Tibial nerve (tissue), 4 donors: ENCODE data around the gene PSME1. TPM values are rescaled to one million over a fixed set of nuclear protein-coding genes. Genes with fewer than 3 reads are reported as not detected.

Source experiments
- DNase-seq, 2 donors: peaks; one replicate each; pipeline ENCODE4 v3.0.0-alpha.2; 2019; ENCODE audit warnings: low spot score in 2 of 2
- H3K27ac ChIP-seq, 4 donors: fragments of 200-600 bp; sonication (generic) in 3 of 4; one replicate each; pipeline ENCODE4 v1.5.1; 2017 to 2019; ENCODE audit warnings: mild to moderate bottlenecking in 1 of 4
- H3K27me3 ChIP-seq, 2 donors: fragments of 200-600 bp; sonication (generic) in 1 of 2; one replicate each; pipeline versions ENCODE4 v1.5.1 to v1.6.0; 2017 to 2019
- H3K36me3 ChIP-seq, 3 donors: fragments of 200-600 bp; sonication (generic); one replicate each; pipeline ENCODE4 v1.5.1; 2018 to 2019
- H3K4me1 ChIP-seq, 4 donors: fragments of 200-600 bp; sonication (generic) in 3 of 4; one replicate each; pipeline ENCODE4 v1.5.1; 2017 to 2019
- H3K4me3 ChIP-seq, 4 donors: fragments of 200-600 bp; sonication (generic) in 3 of 4; one replicate each; pipeline ENCODE4 v1.5.1; 2017 to 2019; ENCODE audit warnings: mild to moderate bottlenecking in 1 of 4, moderate library complexity in 1 of 4
- H3K9me3 ChIP-seq, 4 donors: fragments of 200-600 bp; sonication (generic) in 3 of 4; one replicate each; pipeline ENCODE4 v1.5.1; 2017 to 2019
- EP300 ChIP-seq, 2 donors: sonication (generic); formaldehyde crosslinking; IDR thresholded peaks; one replicate each; pipeline ENCODE4 v1.6.1; 2017; ENCODE audit warnings: antibody characterized with exemption in 2 of 2, mild to moderate bottlenecking in 1 of 2
- POLR2A ChIP-seq, 2 donors: fragments of 450-650 bp; IDR thresholded peaks; one replicate each; pipeline ENCODE4 v1.6.1; 2017; ENCODE audit warnings: antibody characterized with exemption in 2 of 2, mild to moderate bottlenecking in 2 of 2, moderate library complexity in 2 of 2
- WGBS, 2 donors: methylation state at CpG; one replicate each; pipeline ENCODE4 v1.1.5; 2018; 5-methylcytosine and 5-hydroxymethylcytosine counted together
- total RNA-seq, 4 donors: library from RNA; depleted of rRNA; stranded (reverse); fragments of >200 nt; gene quantifications; one replicate each; pipeline ENCODE4 v1.1.0, GENCODE V29; 2016
- TF ChIP-seq, protein P1 (sequence below), 5 experiments: fragments of 200-600 bp in 3 of 5; fragments of 450-650 bp in 2 of 5; sonication (generic) in 3 of 5; IDR thresholded peaks; one replicate each; pipeline ENCODE4 v1.5.1; 2016 to 2019; ENCODE audit warnings: antibody characterized with exemption in 5 of 5, mild to moderate bottlenecking in 3 of 5, moderate library complexity in 2 of 5

PSME1 gene
- total RNA-seq, 4 donors from 2014 or later, result 96.9 to 130 (median 110) TPM

DNA sequence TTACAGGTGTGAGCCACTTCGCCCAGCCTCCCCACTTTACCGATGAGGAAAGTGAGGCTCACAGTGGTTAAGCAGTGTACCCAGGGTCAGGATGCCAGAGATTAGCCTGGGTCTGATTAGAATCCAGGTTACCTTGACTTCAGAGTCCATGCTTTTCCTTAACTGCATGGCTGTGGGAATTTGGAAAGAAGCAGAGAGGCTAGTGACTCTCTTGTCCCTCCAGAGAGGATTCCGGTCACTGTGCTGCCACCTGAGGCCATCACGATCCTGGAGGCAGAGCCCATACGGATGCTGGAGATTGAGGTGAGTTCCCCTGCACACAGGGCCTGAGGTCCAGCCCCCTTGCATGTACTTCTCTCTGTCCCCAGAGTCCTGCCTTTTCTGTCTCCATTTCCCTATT, 40.6 kb downstream of the PSME1 start:
- H3K4me1 ChIP-seq, result peaks cover 0 to 24% (median 6%) of the 10 kb centered on the region in 4 donors
- H3K27ac ChIP-seq, result peak overlapping the region in 1 of 4 donors; percentile 72
- WGBS, 2 donors, result 94 to 95% methylated on average over 5 of the region's 5 CpGs
- H3K4me3 ChIP-seq, result no peak overlapping the region
- TF ChIP-seq POLR2A (IDR thresholded peaks at IDR 0.05), result no peak
- TF ChIP-seq, protein P1, sequence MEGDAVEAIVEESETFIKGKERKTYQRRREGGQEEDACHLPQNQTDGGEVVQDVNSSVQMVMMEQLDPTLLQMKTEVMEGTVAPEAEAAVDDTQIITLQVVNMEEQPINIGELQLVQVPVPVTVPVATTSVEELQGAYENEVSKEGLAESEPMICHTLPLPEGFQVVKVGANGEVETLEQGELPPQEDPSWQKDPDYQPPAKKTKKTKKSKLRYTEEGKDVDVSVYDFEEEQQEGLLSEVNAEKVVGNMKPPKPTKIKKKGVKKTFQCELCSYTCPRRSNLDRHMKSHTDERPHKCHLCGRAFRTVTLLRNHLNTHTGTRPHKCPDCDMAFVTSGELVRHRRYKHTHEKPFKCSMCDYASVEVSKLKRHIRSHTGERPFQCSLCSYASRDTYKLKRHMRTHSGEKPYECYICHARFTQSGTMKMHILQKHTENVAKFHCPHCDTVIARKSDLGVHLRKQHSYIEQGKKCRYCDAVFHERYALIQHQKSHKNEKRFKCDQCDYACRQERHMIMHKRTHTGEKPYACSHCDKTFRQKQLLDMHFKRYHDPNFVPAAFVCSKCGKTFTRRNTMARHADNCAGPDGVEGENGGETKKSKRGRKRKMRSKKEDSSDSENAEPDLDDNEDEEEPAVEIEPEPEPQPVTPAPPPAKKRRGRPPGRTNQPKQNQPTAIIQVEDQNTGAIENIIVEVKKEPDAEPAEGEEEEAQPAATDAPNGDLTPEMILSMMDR (IDR thresholded peaks at IDR 0.05), result no peak
- TF ChIP-seq EP300 (IDR thresholded peaks at IDR 0.05), result no peak
- H3K36me3 ChIP-seq, result peaks cover 0 to 86% (median 0%) of the 10 kb centered on the region in 3 donors
- no peaks in the 10 kb centered on the region for H3K9me3 ChIP-seq
- no peak for DNase-seq
- H3K27me3 ChIP-seq, result no peaks in the 10 kb centered on the region

DNA sequence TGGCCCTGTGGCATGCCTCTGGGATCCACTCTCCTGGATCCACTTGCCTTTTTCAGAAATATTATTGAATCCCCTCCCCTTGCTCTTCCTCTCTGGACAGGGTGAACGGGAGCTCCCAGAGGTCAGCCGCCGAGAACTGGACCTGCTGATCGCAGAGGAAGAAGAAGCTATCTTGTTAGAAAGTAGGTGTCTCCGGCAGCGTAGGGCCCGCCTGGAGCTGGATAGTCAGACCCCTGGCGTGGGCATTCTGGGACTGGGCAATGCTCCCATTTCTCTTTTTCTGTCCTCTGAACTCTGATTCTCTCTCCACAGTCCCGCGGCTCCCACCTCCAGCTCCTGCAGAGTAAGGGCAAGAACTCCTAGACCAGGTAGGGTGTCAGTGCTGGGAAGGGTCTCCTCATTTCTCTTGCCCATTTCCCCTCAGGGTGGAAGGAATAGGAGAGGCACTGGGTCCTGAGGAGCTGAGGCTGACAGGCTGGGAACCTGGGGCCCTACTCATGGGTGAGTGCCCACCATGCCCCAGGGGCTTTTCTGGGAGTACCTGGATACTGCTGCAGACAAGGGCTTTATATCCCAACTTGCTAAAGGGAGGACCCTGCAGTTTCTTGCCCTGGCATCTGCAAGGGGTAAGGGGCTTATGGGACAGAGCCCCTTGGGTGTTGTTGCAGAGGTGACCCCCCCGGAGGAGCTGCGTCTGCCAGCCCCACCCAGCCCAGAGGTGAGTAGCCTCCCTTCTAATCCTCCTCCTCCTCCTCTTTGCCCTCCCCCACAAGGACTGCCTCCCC, 41.2 kb downstream of the PSME1 start:
- no peak for DNase-seq
- Histone ChIP-seq H3K27ac (peak overlapping the region in 2 of 4 donors; percentile 72 to 92), H3K9me3 (no peaks in the 10 kb centered on the region), H3K36me3 (peaks cover 0 to 92% (median 0%) of the 10 kb centered on the region in 3 donors), H3K27me3 (no peaks in the 10 kb centered on the region), H3K4me1 (peaks cover 0 to 18% (median 6%) of the 10 kb centered on the region in 4 donors), H3K4me3 (no peak overlapping the region)
- 85 to 86% methylated on average over 12 of the region's 12 CpGs for WGBS, 2 donors
- no peak for TF ChIP-seq POLR2A (IDR thresholded peaks at IDR 0.05)
- no peak for TF ChIP-seq EP300 (IDR thresholded peaks at IDR 0.05)
- TF ChIP-seq, protein P1 (IDR thresholded peaks at IDR 0.05), result no peak

DNA sequence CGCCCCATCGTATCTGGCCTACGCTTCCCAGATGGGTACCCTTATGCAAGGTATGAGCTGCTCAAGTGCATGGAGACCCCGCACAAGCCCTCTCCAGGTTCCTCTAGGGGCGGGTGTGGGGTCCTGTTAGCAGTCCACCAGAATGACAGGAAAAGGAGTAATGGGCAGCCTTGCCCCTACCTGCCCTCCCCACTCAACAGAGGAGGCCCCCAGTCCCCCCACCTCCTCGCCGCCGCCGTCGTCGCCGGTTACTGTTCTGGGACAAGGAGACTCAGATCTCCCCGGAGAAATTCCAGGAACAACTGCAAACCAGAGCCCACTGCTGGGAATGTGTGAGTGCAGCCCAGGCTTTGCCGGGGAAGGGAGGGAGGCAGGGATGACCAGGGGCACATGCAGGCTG, 41.9 kb downstream of the PSME1 start:
- TF ChIP-seq POLR2A (IDR thresholded peaks at IDR 0.05), result no peak
- TF ChIP-seq, protein P1 (IDR thresholded peaks at IDR 0.05), result no peak
- no peak for TF ChIP-seq EP300 (IDR thresholded peaks at IDR 0.05)
- Histone ChIP-seq H3K4me1 (peaks cover 0 to 16% (median 4%) of the 10 kb centered on the region in 4 donors), H3K27ac (peak overlapping the region in 2 of 4 donors; percentile 89 to 92), H3K27me3 (no peaks in the 10 kb centered on the region), H3K4me3 (no peak overlapping the region), H3K36me3 (peaks cover 0 to 99% (median 0%) of the 10 kb centered on the region in 3 donors), H3K9me3 (no peaks in the 10 kb centered on the region)
- 92% methylated on average over 14 of the region's 14 CpGs for WGBS, 2 donors
- DNase-seq, result no peak

DNA sequence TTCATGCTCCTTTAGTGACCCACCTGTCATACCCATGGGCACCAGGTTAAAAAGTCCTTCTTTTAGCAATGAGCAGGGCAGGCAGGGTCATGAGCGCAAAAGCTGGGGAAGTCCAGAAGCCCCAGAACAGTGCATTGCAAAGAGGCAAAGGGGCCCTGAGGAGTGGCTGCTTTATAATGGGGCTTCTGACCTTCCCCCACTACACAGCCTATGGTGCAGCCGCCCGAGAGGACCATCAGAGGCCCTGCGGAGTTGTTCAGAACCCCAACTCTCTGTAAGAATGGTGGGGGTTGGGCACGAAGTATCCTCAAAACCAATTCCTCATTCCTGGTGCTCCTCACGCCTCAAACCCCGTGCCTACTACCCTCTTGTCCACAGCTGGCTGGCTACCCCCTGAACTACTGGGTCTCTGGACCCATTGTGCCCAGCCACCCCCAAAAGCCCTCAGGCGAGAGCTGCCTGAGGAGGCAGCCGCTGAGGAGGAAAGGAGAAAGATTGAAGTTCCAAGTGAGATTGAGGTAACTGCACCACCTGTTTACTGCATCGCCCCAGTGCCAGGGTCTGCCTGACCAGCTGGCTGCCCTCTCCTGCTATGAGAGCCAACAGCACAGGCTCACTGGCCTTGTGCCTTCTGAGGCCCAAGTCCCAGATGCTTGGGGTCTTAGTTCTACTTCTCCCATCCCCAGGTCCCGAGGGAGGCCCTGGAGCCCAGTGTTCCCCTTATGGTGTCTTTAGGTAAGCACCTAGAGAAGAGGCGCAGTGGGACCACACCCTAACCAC, 42.6 kb downstream of the PSME1 start:
- TF ChIP-seq EP300 (IDR thresholded peaks at IDR 0.05) (no peak), POLR2A (IDR thresholded peaks at IDR 0.05) (no peak)
- TF ChIP-seq, protein P1 (IDR thresholded peaks at IDR 0.05), result no peak
- Histone ChIP-seq H3K4me1 (peaks cover 0 to 16% (median 4%) of the 10 kb centered on the region in 4 donors), H3K36me3 (peaks cover 0 to 100% (median 0%) of the 10 kb centered on the region in 3 donors), H3K9me3 (no peaks in the 10 kb centered on the region), H3K27me3 (no peaks in the 10 kb centered on the region), H3K27ac (peak overlapping the region in 3 of 4 donors; percentile 67 to 92 (median 89)), H3K4me3 (no peak overlapping the region)
- no peak for DNase-seq
- 86 to 90% methylated on average over 11 to 12 of the region's 12 CpGs for WGBS, 2 donors
